Gastrocnemius medialis (tissue), 4 donors: ENCODE data around the gene FCER1G.

Experiments
- CTCF ChIP-seq, 5 experiments: fragments of 450-650 bp in 3 of 5; fragments of 200-600 bp in 2 of 5; sonication (generic) in 2 of 5; IDR thresholded peaks in 4 of 5; conservative IDR thresholded peaks in 1 of 5; 1 replicate in 4 of 5; 2 replicates in 1 of 5; pipeline ENCODE4 v1.5.1; 2016 to 2019; ENCODE audit warnings: antibody characterized with exemption in 5 of 5, mild to moderate bottlenecking in 3 of 5, moderate library complexity in 3 of 5
- POLR2A ChIP-seq, 2 donors: fragments of 450-650 bp; IDR thresholded peaks; one replicate each; pipeline ENCODE4 v1.6.1; 2017; ENCODE audit warnings: antibody characterized with exemption in 2 of 2, mild to moderate bottlenecking in 2 of 2, moderate library complexity in 2 of 2

GRCh38 chr1:161182214-161182613 lies 32.9 kb upstream of the FCER1G start:
- TF ChIP-seq CTCF (IDR thresholded peaks at IDR 0.05 in 4 of 5, conservative IDR thresholded peaks at IDR 0.05 in 1 of 5) (no peak), POLR2A (IDR thresholded peaks at IDR 0.05) (no peak)
